GM10266 (cell line): Measurements from ENCODE around the gene ATF7IP.

Experiments used
- DNase-seq: peaks from one replicate; pipeline ENCODE4 v3.0.0; 2012; ENCODE audit errors: extremely low spot score
- TF ChIP-seq, protein P1 (sequence below): IDR thresholded peaks from 2 replicates; pipeline ENCODE4 v1.5.1; 2012; ENCODE audit warnings: mild to moderate bottlenecking, low read depth; ENCODE audit not compliant: control insufficient read depth, insufficient read depth; ENCODE audit errors: missing control alignments

Gene ATF7IP

GRCh38 chr12:14443531-14443930 lies 78.0 kb downstream of the ATF7IP start:
- DNase-seq, result no peak
- TF ChIP-seq, protein P1, sequence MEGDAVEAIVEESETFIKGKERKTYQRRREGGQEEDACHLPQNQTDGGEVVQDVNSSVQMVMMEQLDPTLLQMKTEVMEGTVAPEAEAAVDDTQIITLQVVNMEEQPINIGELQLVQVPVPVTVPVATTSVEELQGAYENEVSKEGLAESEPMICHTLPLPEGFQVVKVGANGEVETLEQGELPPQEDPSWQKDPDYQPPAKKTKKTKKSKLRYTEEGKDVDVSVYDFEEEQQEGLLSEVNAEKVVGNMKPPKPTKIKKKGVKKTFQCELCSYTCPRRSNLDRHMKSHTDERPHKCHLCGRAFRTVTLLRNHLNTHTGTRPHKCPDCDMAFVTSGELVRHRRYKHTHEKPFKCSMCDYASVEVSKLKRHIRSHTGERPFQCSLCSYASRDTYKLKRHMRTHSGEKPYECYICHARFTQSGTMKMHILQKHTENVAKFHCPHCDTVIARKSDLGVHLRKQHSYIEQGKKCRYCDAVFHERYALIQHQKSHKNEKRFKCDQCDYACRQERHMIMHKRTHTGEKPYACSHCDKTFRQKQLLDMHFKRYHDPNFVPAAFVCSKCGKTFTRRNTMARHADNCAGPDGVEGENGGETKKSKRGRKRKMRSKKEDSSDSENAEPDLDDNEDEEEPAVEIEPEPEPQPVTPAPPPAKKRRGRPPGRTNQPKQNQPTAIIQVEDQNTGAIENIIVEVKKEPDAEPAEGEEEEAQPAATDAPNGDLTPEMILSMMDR, result no peak

DNA sequence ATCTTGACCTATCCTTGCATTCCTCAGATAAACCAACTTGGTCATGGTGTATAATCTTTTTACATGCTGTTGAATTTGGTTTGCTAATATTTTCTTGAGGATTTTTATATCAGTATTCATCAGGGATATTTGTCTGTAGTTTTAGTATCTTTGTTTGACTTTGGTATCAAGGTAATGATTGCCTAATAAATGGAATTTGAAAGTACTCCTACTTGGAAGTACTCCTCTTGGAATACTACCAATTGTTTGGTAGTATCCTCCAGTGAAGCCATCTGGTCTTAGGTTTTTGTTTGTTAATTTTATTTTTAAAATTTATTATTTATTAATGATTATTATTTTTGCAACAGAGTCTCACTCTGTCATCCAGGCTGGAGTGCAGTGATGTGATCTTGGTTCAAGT lies 85.0 kb downstream of the ATF7IP start:
- TF ChIP-seq, protein P1, result no peak
- DNase-seq, result no peak

DNA sequence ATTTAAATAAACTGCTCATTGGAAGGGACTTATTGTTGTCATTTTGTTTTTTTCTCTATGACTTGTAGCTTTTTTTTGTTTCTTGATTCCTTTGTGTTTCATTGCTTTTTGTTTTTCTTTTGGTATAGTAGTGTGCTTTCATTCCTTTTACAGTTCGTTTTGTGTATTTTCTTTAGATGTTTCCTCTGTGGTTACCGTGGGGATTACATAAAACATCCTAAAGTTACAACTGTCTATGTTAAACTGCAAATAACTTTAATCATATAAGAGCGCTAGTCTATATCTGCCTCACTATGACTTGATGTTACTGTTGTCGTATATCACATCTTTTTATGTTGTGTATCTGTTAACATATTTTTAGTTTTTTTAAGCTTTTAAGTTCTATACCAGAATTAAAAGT lies 86.9 kb downstream of the ATF7IP start:
- DNase-seq, result no peak
- TF ChIP-seq, protein P1, result no peak

DNA sequence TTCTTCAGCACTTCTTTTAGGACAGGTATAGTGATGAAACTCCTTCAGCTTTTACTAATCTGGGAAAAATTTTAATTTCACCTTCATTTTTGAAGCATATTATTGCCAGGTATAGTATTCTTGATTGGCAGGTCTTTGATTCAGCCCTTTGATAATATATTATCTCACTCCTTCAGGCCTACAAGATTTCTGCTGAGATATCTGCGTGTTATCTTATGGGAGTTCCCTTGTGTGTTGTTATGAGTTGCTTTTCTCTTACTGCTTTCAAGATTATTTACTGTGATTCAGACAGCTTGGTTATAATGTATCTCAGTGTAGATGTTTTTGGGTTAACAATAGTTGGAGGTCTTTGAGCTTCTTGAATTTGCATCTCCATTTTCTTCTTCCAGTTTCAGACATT lies 87.4 kb downstream of the ATF7IP start:
- no peak for DNase-seq
- TF ChIP-seq, protein P1, result no peak

- DNase-seq, result peak; percentile 35
- TF ChIP-seq, protein P1, result peak; percentile 61
These were observed 88.8 kb downstream of the ATF7IP start for GRCh38 chr12:14454098-14454907.

DNA sequence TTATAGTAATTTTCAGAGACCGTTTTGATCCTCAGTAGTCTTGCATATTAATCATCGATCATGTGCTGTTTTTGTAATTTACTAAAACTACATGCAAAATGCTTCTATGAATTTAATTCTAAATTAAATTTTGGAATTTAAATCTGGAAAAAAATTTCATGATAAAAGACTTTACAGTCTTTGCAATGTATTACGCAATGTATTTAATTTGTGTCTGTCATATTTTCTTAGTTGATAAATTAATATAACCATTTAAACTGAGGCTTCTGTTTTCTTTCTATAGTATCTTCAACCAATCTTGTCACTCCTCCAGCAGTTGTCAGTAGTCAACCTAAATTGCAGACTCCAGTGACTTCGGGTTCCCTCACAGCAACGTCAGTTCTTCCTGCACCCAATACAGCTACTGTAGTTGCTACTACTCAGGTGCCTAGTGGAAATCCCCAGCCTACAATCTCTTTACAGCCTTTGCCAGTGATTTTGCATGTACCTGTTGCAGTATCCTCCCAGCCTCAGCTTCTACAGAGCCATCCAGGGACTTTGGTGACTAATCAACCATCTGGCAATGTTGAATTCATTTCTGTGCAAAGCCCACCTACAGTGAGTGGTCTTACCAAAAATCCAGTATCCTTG lies 94.8 kb downstream of the ATF7IP start:
- no peak for DNase-seq
- TF ChIP-seq, protein P1, result no peak

- DNase-seq, result no peak
- TF ChIP-seq, protein P1, result no peak
These were observed 106.0 kb downstream of the ATF7IP start for GRCh38 chr12:14471497-14471896.
